CD4-positive, alpha-beta T cell treated with Interleukin-6 at 100 ng/mL for 8 hours (primary cell): ENCODE results near the gene ZNF555.
"Not testable (repeated sequence)": the region's sequence is repeated elsewhere in the genome, so short reads cannot be mapped to it uniquely, and the experiment has no call there.

Source experiments
- DNase-seq: peaks from one replicate; pipeline ENCODE4 v3.0.0-alpha.2; 2020; ENCODE audit warnings: mixed read lengths, low spot score

The ZNF555 gene

GRCh38 chr19:2840794-2841791 lies at the start of gene ZNF555:
Gene ZNF555, plus strand, starts transcription at chr19:2841475. Its CDS starts 98 bp downstream, at chr19:2841573.
- peak; percentile 99 for DNase-seq

GRCh38 chr19:2791876-2792275 lies 49.4 kb upstream of the ZNF555 start:
- DNase-seq: no peak

- not testable (repeated sequence) for DNase-seq
Observed at GRCh38 chr19:2792666-2793065, 48.6 kb upstream of the ZNF555 start.

GRCh38 chr19:2793126-2793525 lies 48.1 kb upstream of the ZNF555 start:
- no peak for DNase-seq

GRCh38 chr19:2793577-2793976 lies 47.7 kb upstream of the ZNF555 start:
- DNase-seq: no peak

- DNase-seq: no peak
Observed at GRCh38 chr19:2795827-2796658, 45.2 kb upstream of the ZNF555 start.

GRCh38 chr19:2796659-2797266 lies 44.5 kb upstream of the ZNF555 start:
- DNase-seq: no peak

GRCh38 chr19:2797280-2797679 lies 44.0 kb upstream of the ZNF555 start:
- no peak for DNase-seq

- DNase-seq: no peak
Observed at GRCh38 chr19:2798158-2798685, 43.1 kb upstream of the ZNF555 start.

- DNase-seq: no peak
Observed at GRCh38 chr19:2798733-2799132, 42.5 kb upstream of the ZNF555 start.

GRCh38 chr19:2799273-2800020 lies 41.8 kb upstream of the ZNF555 start:
- no peak for DNase-seq

GRCh38 chr19:2800506-2800905 lies 40.8 kb upstream of the ZNF555 start:
- no peak for DNase-seq

GRCh38 chr19:2802826-2803225 lies 38.4 kb upstream of the ZNF555 start:
- no peak for DNase-seq

GRCh38 chr19:2803486-2804155 lies 37.7 kb upstream of the ZNF555 start:
- DNase-seq: no peak

GRCh38 chr19:2804156-2805004 lies 36.9 kb upstream of the ZNF555 start:
- DNase-seq: no peak

- DNase-seq: no peak
Observed at GRCh38 chr19:2805261-2805900, 35.9 kb upstream of the ZNF555 start.

- DNase-seq: no peak
Observed at GRCh38 chr19:2805991-2806649, 35.2 kb upstream of the ZNF555 start.

- DNase-seq: no peak
Observed at GRCh38 chr19:2806736-2807378, 34.4 kb upstream of the ZNF555 start.
